Nephron (organoid): Measurements from ENCODE around the gene GALNT9.
A peak's percentile ranks its signal among the peaks of the same experiment; 100 is the strongest.

Source experiments
- H3K27ac Mint-ChIP-seq, 3 experiments: 2 replicates each; pipeline ENCODE4 v1.8.0; 2020; ENCODE audit warnings: mixed read lengths in 3 of 3, mild to moderate bottlenecking in 2 of 3, moderate library complexity in 1 of 3
- H3K27me3 Mint-ChIP-seq: 2 replicates; pipeline ENCODE4 v1.8.0; 2021; ENCODE audit warnings: low read depth, mild to moderate bottlenecking, moderate library complexity, mixed read lengths
- H3K36me3 Mint-ChIP-seq: 2 replicates; pipeline ENCODE4 v1.8.0; 2020; ENCODE audit warnings: low read depth, mixed read lengths
- H3K4me1 Mint-ChIP-seq: 2 replicates; pipeline ENCODE4 v1.8.0; 2020; ENCODE audit warnings: mixed read lengths
- H3K4me3 Mint-ChIP-seq, 3 experiments: 2 replicates each; pipeline ENCODE4 v1.8.0; 2020; ENCODE audit warnings: mild to moderate bottlenecking in 3 of 3, mixed read lengths in 3 of 3, moderate library complexity in 2 of 3
- H3K9me3 Mint-ChIP-seq: 2 replicates; pipeline ENCODE4 v1.8.0; 2020; ENCODE audit warnings: mixed read lengths
- TF ChIP-seq, protein P1 (sequence below), 3 experiments: fragments of 200-600 bp; sonication (generic); IDR thresholded peaks; one replicate each; pipeline ENCODE4 v1.5.0; 2021; ENCODE audit warnings: antibody characterized with exemption in 3 of 3; ENCODE audit not compliant: unreplicated experiment in 3 of 3

Gene GALNT9

GRCh38 chr12:132288516-132289215 is 40.7 kb downstream of the GALNT9 start:
- H3K27me3 Mint-ChIP-seq = peaks cover 48% of the 10 kb centered on the region
- peaks cover 40% of the 10 kb centered on the region for H3K4me1 Mint-ChIP-seq
- H3K36me3 Mint-ChIP-seq = no peaks in the 10 kb centered on the region
- H3K4me3 Mint-ChIP-seq = peak overlapping the region in 2 of 3 experiments; percentile 13 to 23
- peak overlapping the region; percentile 2 to 67 (median 26) for H3K27ac Mint-ChIP-seq
- peaks cover 2% of the 10 kb centered on the region for H3K9me3 Mint-ChIP-seq
- TF ChIP-seq, protein P1, sequence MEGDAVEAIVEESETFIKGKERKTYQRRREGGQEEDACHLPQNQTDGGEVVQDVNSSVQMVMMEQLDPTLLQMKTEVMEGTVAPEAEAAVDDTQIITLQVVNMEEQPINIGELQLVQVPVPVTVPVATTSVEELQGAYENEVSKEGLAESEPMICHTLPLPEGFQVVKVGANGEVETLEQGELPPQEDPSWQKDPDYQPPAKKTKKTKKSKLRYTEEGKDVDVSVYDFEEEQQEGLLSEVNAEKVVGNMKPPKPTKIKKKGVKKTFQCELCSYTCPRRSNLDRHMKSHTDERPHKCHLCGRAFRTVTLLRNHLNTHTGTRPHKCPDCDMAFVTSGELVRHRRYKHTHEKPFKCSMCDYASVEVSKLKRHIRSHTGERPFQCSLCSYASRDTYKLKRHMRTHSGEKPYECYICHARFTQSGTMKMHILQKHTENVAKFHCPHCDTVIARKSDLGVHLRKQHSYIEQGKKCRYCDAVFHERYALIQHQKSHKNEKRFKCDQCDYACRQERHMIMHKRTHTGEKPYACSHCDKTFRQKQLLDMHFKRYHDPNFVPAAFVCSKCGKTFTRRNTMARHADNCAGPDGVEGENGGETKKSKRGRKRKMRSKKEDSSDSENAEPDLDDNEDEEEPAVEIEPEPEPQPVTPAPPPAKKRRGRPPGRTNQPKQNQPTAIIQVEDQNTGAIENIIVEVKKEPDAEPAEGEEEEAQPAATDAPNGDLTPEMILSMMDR (IDR thresholded peaks at IDR 0.05; ENCODE audit: unreplicated experiment in 3 of 3) = no peak

GRCh38 chr12:132287391-132288238 is 41.8 kb downstream of the GALNT9 start:
- H3K27ac Mint-ChIP-seq = peak overlapping the region in 1 of 3 experiments; percentile 57
- H3K4me1 Mint-ChIP-seq = peaks cover 38% of the 10 kb centered on the region
- H3K4me3 Mint-ChIP-seq = peak overlapping the region in 1 of 3 experiments; percentile 8
- peaks cover 42% of the 10 kb centered on the region for H3K27me3 Mint-ChIP-seq
- H3K9me3 Mint-ChIP-seq = peaks cover 2% of the 10 kb centered on the region
- no peaks in the 10 kb centered on the region for H3K36me3 Mint-ChIP-seq
- TF ChIP-seq, protein P1 (IDR thresholded peaks at IDR 0.05; ENCODE audit: unreplicated experiment in 3 of 3) = no peak

DNA sequence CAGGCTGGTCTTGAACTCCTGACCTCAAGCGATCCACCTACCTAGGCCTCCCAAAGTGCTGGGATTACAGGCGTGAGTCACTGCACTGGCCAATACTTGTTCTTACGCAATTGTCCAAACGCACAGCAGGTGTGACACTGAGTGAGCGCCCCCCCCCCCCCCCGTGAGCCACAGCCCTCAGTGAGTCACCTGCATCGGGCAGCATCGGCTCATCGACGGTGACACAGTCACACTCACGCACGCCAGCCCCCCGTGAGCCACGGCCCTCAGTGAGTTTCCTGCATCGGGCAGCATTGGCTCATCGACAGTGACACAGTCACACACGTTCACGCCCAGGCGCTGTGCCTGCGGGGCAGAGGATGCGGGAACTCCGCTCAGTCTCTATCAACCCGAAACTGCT is 42.5 kb downstream of the GALNT9 start:
- TF ChIP-seq, protein P1 (IDR thresholded peaks at IDR 0.05; ENCODE audit: unreplicated experiment in 3 of 3) = no peak
- H3K4me3 Mint-ChIP-seq = peak overlapping the region in 2 of 3 experiments; percentile 8 to 11
- H3K4me1 Mint-ChIP-seq = peaks cover 40% of the 10 kb centered on the region
- H3K27ac Mint-ChIP-seq = peak overlapping the region in 1 of 3 experiments; percentile 48
- peaks cover 2% of the 10 kb centered on the region for H3K9me3 Mint-ChIP-seq
- peaks cover 37% of the 10 kb centered on the region for H3K27me3 Mint-ChIP-seq
- H3K36me3 Mint-ChIP-seq = no peaks in the 10 kb centered on the region

DNA sequence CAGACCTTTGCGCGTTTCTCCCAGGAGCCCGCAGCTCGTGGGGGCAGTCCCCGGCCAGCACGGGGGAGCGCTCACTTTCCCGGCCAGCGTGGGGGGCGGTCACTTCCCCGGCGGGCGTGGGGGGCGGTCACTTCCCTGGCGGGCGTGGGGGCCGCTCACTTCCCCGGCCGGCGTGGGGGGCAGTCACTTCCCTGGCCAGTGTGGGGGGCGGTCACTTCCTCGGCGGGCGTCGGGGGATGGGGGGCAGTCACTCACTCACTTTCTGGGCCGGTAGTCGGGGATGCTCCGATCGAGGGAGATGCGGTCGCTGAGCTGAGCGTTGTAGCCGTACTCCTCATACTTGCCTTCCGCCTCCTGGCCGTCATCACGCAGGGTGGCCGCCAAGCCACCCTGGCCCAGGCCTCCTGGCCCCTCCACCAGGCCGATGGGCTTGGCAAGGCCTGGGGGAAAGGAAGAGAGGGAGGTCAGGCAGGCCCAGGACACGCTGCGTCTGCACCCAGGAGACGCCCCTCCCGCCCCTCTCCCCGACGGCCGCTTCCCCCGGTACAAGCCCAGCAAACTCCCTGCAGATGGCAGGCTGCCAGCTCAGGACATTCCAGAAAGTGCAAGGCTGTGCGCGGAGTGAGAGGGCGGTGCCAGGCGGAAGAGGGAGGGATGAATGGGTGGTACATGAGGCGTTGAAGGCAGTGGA is 43.3 kb downstream of the GALNT9 start:
- Mint-ChIP-seq H3K36me3 (no peaks in the 10 kb centered on the region), H3K27ac (peak overlapping the region in 2 of 3 experiments; percentile 48 to 62), H3K4me3 (peak overlapping the region; percentile 14 to 28 (median 26)), H3K4me1 (peaks cover 44% of the 10 kb centered on the region), H3K27me3 (peaks cover 37% of the 10 kb centered on the region), H3K9me3 (peaks cover 2% of the 10 kb centered on the region)
- TF ChIP-seq, protein P1 (IDR thresholded peaks at IDR 0.05; ENCODE audit: unreplicated experiment in 3 of 3) = no peak

DNA sequence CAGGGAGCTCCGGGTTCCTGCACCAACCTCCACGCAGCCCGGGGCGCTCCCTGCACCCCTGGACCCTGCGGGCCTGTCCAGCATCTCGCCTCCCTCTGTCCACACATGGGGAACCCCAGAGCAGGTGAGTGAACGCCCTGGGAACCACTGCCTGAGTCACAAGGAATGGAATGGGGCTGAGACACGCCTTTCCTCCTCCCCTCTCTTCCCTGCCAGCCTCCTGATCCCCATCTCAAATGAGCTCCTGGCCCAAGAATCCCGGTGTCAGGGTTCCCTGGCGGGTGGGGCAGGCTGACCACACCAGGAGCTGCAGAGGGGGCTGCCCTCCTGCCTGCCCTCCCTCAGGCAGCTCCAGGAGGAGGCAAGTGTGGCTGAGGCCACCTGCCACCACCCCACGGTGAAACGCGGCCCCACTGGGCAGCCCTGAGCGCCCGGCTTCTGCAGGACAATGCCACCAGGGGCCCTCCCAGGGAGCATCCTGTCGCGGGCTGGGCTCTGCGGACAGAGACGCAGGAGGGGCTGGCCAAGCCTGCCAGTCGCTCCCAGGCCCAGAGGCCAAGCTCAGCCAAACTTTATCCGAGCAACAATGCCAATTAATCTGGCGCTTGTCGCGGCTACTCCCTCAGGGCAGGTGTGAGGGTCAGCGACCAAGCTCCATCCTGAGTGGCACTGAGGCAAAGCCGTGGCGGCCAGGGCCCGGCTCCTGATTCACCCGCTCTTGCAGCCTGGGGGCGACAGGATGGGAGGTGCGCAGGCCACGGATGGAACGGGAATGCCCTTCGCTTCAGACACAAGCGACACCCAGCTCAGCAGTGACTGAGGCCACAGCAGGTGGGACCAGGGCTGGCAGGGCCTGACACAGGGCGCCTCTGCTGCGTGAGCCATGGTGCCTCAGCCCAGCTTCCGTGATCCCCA is 44.3 kb downstream of the GALNT9 start:
- H3K4me1 Mint-ChIP-seq = peaks cover 55% of the 10 kb centered on the region
- H3K4me3 Mint-ChIP-seq = peak overlapping the region; percentile 35 to 70 (median 63)
- peaks cover 2% of the 10 kb centered on the region for H3K9me3 Mint-ChIP-seq
- peak overlapping the region in 1 of 3 experiments; percentile 73 for H3K27ac Mint-ChIP-seq
- H3K36me3 Mint-ChIP-seq = no peaks in the 10 kb centered on the region
- peaks cover 37% of the 10 kb centered on the region for H3K27me3 Mint-ChIP-seq
- TF ChIP-seq, protein P1 (IDR thresholded peaks at IDR 0.05; ENCODE audit: unreplicated experiment in 3 of 3) = no peak
